ENCODE measurements around the gene ZDHHC1. TPM values are rescaled to one million over a fixed set of nuclear protein-coding genes. Genes with fewer than 3 reads are reported as not detected.
A peak's percentile ranks its signal among the peaks of the same experiment; 100 is the strongest.

Gene ZDHHC1
- total RNA-seq, 3 donors from 2014 or later = 9.2 to 12.3 (median 10.0) TPM

GRCh38 chr16:67394155-67395104 is 21.8 kb downstream of the ZDHHC1 start:
- TF ChIP-seq CTCF (IDR thresholded peaks at IDR 0.05) = no peak
- ATAC-seq = no peak
- intact Hi-C loops (cut with DNase I, micrococcal nuclease) = no loop called here
- no peak overlapping the region for H3K4me3 ChIP-seq
- H3K4me1 ChIP-seq (ENCODE audit: low read depth) = peaks cover 40% of the 10 kb centered on the region
- no peaks in the 10 kb centered on the region for H3K9me3 ChIP-seq
- peak in 1 of 3 donors; percentile 46 for DNase-seq
- no peaks in the 10 kb centered on the region for H3K36me3 ChIP-seq (ENCODE audit: low read depth)

- ATAC-seq (no peak), DNase-seq (peak in 1 of 3 donors; percentile 39)
- no peaks in the 10 kb centered on the region for H3K36me3 ChIP-seq (ENCODE audit: low read depth)
- no peaks in the 10 kb centered on the region for H3K9me3 ChIP-seq
- peaks cover 38% of the 10 kb centered on the region for H3K4me1 ChIP-seq (ENCODE audit: low read depth)
- intact Hi-C loops (cut with DNase I, micrococcal nuclease) = no loop called here
- no peak for TF ChIP-seq CTCF (IDR thresholded peaks at IDR 0.05)
- no peak overlapping the region for H3K4me3 ChIP-seq
These were observed 22.5 kb downstream of the ZDHHC1 start for GRCh38 chr16:67393788-67394154.

- no peaks in the 10 kb centered on the region for H3K36me3 ChIP-seq (ENCODE audit: low read depth)
- no peaks in the 10 kb centered on the region for H3K9me3 ChIP-seq
- ATAC-seq (peak; percentile 76), DNase-seq (peak; percentile 90 to 92 (median 90))
- TF ChIP-seq CTCF (IDR thresholded peaks at IDR 0.05) = peak; percentile 77
- H3K4me1 ChIP-seq (ENCODE audit: low read depth) = peaks cover 38% of the 10 kb centered on the region
- H3K4me3 ChIP-seq = no peak within 1 kb of the TSS
- intact Hi-C loops (cut with DNase I, micrococcal nuclease) = no loop called here
These were observed 23.0 kb downstream of the ZDHHC1 start, which contains the start of gene TPPP3 for GRCh38 chr16:67393111-67393787. Gene TPPP3 (minus strand): TSS chr16:67393498. CDS start chr16:67391111, 2,387 bp downstream.

GRCh38 chr16:67392301-67393059 is 23.8 kb downstream of the ZDHHC1 start:
- no peak overlapping the region for H3K4me3 ChIP-seq
- ATAC-seq (no peak), DNase-seq (no peak)
- peaks cover 38% of the 10 kb centered on the region for H3K4me1 ChIP-seq (ENCODE audit: low read depth)
- intact Hi-C loops (cut with DNase I, micrococcal nuclease) = no loop called here
- H3K36me3 ChIP-seq (ENCODE audit: low read depth) = no peaks in the 10 kb centered on the region
- TF ChIP-seq CTCF (IDR thresholded peaks at IDR 0.05) = no peak
- no peaks in the 10 kb centered on the region for H3K9me3 ChIP-seq

Measured in mucosa of descending colon (tissue), 3 donors.